ENCODE data around the gene LLGL2. TPM values are rescaled to one million over a fixed set of nuclear protein-coding genes. Genes with fewer than 3 reads are reported as not detected.

Gene LLGL2
- total RNA-seq, 1 experiment from 2014 or later: 28.9 TPM

DNA sequence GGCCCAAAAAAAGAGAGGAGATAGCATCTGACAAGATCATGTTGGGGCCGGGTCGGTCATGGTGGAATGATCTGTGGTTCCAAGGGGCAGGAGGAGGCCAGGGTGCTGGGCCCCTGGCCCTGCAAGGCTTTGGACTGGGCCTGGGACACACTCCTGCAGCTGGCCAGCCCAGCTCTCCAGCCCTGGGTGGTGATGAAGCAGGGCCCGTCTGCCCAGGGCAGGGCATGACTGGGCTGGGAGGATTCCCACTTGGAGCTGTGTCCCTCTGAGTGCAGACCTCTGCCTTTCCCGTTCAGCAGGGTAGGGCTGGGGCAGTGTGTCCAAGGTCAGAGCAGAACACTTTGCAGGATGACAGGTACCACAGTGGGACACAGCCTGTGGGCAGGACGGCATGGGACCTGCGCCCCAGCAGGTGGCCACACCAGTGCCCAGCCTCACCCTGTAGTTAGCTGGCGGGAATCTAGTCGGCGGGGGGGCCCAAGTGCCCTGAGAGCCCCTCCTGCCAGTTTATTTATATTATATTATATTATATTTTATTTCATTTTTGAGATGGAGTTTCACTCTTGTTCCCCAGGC, 34.5 kb downstream of the LLGL2 start:
- no peak for DNase-seq (ENCODE audit: low spot score)

GRCh38 chr17:75561927-75562603, 36.6 kb downstream of the LLGL2 start:
- in situ Hi-C loops (cut with HindIII; ENCODE audit: low sequenced_read_pairs): no loop called here
- DNase-seq (ENCODE audit: low spot score): no peak

More for the DNA sequence above, 34.5 kb downstream of the LLGL2 start:
- in situ Hi-C loops (cut with HindIII; ENCODE audit: low sequenced_read_pairs): no loop called here

DNA sequence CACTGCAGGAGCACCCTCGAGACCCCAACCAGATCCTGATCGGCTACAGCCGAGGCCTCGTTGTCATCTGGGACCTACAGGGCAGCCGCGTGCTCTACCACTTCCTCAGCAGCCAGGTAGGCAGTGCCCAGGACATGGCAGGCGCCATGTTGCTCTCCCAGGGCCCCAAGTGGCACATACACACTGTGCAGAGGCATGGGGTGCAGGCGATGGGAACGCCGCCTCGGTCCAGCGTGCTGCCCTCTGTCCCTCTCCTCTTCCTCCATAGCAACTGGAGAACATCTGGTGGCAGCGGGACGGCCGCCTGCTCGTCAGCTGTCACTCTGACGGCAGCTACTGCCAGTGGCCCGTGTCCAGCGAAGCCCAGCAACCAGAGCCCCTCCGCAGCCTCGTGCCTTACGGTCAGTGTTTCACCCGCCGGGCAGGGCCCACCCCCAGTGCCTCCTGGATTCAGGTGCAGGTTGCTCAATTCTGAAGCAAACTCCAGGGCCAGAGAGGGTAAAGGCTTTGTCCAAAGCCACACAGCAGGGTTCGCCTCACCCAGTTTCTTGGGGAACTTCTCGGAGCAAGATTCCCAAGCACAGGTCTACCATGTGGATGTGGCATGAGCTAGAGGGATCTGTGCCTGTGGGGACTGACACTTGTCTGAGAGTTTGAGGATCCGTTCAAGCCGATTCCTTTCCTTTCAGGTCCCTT, 37.7 kb downstream of the LLGL2 start:
- no peak for DNase-seq (ENCODE audit: low spot score)
- in situ Hi-C loops (cut with HindIII; ENCODE audit: low sequenced_read_pairs): no loop called here

- in situ Hi-C loops (cut with HindIII; ENCODE audit: low sequenced_read_pairs): no loop called here
- no peak for DNase-seq (ENCODE audit: low spot score)
These were observed 38.7 kb downstream of the LLGL2 start for GRCh38 chr17:75564195-75564594.

DNA sequence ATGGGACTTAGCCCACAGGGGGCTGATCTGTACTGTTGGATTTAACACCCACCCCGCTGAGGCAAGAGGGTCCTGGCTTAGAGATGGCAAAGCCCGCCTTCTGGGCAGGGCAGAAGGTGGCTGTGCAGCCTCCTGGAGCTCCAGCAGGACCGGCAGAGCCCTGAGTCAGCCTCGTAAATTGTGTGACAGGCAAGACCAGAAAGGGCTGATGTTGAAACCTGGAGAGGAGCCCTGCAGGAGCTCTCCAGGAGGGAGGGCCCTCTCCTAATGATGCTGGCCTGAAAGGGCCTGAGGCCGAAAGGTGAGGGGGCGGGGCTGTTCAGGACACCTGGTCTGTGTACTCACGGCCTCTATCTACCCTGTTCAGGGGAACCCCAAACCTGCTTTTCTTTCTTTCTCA, 39.6 kb downstream of the LLGL2 start:
- in situ Hi-C loops (cut with HindIII; ENCODE audit: low sequenced_read_pairs): no loop called here
- DNase-seq (ENCODE audit: low spot score): no peak

DNA sequence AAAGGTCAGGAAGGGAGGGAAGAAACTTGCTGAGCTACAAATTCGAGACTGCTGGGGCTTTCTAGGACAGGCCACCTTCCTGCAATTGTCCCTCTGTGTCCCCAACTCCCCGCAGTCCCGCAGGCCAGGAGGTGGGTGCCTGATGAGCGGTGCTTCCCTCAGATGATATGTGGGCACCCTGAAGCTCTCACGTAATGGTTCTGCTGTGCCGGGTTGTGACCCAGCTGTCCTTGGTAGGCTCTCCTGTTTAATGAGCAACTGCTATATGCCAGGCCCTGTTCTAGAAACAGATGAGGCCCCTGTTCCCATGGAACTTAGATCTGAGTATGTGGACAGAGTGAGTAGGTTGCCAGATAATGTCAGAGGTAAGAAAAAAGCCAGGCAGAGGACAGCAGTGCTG, 40.1 kb downstream of the LLGL2 start:
- in situ Hi-C loops (cut with HindIII; ENCODE audit: low sequenced_read_pairs): no loop called here
- DNase-seq (ENCODE audit: low spot score): no peak

DNA sequence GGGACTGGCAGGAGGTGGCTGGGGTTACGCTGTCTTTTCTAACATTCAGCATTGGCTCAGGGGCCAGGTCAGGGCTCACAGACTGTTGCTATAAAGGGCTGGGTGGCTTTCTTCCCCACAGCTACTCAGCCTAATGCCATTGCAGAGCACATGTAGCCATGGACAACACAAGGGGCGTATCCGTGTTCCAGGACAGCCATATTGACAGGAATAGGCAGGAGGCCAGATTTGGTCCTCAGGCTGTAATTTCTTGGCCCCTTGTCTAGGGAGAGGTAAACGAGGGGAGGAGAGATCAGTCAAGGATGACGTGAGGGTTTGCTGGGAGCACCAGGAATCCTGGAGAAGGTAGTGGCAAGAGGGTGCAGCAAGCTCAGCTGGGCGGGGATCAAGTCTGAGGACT, 40.9 kb downstream of the LLGL2 start:
- in situ Hi-C loops (cut with HindIII; ENCODE audit: low sequenced_read_pairs): no loop called here
- DNase-seq (ENCODE audit: low spot score): no peak

DNA sequence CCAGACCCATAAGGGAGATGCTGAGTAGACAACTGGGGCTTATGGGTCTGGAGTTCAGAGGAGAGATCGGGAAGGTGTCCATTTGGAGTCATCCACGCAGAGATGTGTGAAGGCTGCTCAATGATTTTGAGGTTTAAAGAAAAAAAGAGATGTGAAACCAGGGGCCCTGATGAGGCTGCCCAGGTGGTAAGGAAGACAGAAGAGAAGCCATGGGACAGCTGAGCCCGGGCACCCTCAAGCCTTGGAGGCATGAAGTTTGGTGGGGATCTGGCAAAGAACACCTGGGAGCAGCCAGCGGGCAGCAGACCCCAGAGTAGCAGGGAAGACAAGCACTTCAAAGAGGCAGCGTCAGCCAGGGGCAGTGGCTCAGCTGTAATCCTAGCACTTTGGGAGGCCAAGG, 41.3 kb downstream of the LLGL2 start:
- in situ Hi-C loops (cut with HindIII; ENCODE audit: low sequenced_read_pairs): no loop called here
- DNase-seq (ENCODE audit: low spot score): no peak

DNA sequence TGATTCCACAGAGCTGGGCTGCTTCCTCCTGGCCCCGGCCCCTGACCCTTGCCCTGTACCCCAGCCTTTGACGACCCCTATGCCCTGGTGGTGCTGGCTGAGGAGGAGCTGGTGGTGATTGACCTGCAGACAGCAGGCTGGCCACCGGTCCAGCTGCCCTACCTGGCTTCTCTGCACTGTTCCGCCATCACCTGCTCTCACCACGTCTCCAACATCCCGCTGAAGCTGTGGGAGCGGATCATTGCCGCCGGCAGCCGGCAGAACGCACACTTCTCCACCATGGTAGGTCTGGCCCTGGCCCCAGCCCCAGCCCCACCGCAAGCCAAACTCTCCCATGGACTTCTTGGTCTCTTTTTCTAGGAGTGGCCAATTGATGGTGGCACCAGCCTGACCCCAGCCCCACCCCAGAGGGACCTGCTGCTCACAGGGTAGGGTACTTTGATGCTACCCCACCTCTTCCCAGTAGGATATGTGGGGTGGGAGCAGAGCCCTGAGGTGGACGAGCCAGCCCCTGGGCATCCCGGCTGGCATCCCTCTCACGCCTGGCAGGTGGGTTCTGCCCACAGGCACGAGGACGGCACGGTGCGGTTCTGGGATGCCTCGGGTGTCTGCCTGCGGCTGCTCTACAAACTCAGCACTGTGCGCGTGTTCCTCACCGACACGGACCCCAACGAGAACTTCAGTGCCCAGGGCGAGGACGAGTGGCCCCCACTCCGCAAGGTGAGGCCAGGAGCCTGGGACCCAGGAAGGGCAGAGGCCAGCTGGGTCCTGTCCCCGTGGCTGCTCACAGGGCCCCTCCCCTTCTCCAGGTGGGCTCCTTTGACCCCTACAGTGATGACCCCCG, 43.1 kb downstream of the LLGL2 start:
- no peak for DNase-seq (ENCODE audit: low spot score)
- in situ Hi-C loops (cut with HindIII; ENCODE audit: low sequenced_read_pairs): no loop called here

DNA sequence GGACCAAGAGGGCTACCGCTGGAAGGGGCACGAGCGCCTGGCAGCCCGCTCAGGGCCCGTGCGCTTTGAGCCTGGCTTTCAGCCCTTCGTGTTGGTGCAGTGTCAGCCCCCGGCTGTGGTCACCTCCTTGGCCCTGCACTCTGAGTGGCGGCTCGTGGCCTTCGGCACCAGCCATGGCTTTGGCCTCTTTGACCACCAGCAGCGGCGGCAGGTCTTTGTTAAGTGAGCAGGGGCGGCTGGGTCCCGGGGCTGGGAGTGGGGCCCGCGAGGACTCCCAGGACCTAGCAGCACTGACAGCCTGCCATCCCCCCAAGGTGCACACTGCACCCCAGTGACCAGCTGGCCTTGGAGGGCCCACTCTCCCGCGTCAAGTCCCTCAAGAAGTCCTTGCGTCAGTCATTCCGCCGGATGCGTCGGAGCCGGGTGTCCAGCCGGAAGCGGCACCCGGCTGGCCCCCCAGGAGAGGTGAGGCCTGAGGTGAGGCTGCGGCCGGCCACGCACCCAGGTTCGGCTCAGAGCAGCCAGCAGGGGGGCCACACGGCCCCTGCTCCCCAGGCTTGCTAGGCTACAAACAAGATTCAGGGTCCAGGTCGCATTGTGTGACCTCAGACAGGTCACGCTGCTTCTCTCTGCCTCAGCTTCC, 44.7 kb downstream of the LLGL2 start:
- in situ Hi-C loops (cut with HindIII; ENCODE audit: low sequenced_read_pairs): no loop called here

GRCh38 chr17:75570772-75571171, 45.3 kb downstream of the LLGL2 start:
- in situ Hi-C loops (cut with HindIII; ENCODE audit: low sequenced_read_pairs): no loop called here
- DNase-seq (ENCODE audit: low spot score): no peak

More for the DNA sequence above, 44.7 kb downstream of the LLGL2 start:
- no peak for DNase-seq (ENCODE audit: low spot score)

DNA sequence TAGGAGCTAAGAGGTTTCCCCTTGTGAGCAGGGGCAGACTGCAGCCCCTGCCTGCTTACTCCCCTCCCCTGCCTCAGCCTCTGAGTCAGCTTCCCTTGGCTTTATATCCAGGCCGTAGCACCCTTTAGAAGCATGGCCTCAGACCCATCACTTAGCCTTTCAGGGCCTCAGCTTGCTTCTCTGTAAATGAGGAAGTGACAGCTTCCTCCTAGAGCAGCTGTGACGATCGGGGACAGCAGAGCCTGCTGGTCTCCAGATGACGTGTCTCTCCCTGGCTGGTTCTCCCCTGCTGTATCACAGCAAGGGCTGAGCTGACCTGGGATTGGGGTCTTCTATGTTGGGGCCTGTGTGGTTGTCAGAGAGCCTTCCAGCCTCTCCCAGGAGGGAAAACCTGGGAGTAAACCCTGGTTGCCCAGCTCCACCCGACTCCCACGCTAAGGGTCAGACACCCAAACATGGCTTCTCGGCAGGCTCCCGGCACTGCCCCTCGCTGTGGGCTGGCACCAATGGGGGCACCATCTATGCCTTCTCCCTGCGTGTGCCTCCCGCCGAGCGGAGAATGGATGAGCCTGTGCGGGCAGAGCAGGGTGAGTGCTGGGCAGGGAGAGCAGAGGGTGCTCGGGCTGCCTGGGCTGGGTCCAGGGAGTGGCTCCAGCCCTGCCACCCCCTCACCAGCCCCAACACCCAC, 45.8 kb downstream of the LLGL2 start:
- in situ Hi-C loops (cut with HindIII; ENCODE audit: low sequenced_read_pairs): no loop called here
- no peak for DNase-seq (ENCODE audit: low spot score)

- DNase-seq (ENCODE audit: low spot score): no peak
- in situ Hi-C loops (cut with HindIII; ENCODE audit: low sequenced_read_pairs): no loop called here
These were observed 46.4 kb downstream of the LLGL2 start for GRCh38 chr17:75571885-75572215.

GRCh38 chr17:75572713-75573539, 47.4 kb downstream of the LLGL2 start:
- DNase-seq (ENCODE audit: low spot score): no peak
- in situ Hi-C loops (cut with HindIII; ENCODE audit: low sequenced_read_pairs): no loop called here

DNA sequence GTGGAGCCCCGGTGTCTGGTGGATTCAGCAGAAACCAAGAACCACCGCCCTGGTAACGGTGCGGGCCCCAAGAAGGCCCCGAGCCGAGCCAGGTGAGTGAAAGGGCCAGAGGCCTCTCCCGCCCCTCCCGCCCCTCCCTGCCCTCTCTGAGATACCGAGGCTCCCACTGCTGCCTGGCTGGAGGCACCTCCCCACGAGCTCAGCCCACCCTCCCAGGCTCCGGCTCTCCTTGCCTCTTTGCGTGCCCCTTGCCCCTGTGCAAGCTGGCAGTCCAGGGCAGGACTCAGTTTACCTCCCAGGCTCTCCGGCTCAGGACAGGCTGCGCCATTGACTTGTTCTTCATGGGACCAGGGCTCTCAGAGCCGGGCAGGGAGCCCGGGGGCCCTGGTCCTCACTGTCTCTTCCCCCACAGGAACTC, 48.1 kb downstream of the LLGL2 start:
- in situ Hi-C loops (cut with HindIII; ENCODE audit: low sequenced_read_pairs): no loop called here
- no peak for DNase-seq (ENCODE audit: low spot score)

DNA sequence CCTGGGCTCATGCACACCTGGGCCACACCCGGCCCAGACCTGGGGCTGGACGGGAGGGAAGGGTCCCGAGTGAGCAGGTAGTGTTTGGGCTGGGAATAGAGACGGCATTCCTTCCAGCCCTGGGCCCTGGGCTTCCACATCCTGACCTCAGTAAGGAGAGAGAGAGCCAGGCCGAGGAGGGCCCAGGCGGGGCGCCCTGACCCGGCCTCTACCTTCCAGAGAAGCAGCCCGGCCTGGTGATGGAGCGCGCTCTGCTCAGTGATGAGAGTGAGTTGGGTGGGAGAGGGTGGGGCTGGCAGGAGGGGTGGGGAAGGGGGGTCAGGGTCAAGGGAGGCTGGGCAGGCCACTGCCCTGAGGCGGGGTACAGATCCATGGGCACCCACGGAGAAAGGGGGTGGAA, 48.5 kb downstream of the LLGL2 start:
- in situ Hi-C loops (cut with HindIII; ENCODE audit: low sequenced_read_pairs): no loop called here
- no peak for DNase-seq (ENCODE audit: low spot score)

GRCh38 chr17:75574404-75575036, 49.0 kb downstream of the LLGL2 start:
- in situ Hi-C loops (cut with HindIII; ENCODE audit: low sequenced_read_pairs): no loop called here
- no peak for DNase-seq (ENCODE audit: low spot score)

GRCh38 chr17:75575197-75575596, 49.7 kb downstream of the LLGL2 start:
- DNase-seq (ENCODE audit: low spot score): no peak
- in situ Hi-C loops (cut with HindIII; ENCODE audit: low sequenced_read_pairs): no loop called here

All from G401 (cell line).